HepG2 (cell line): ENCODE results near the gene CAPN15. TPM values are rescaled to one million over a fixed set of nuclear protein-coding genes. Genes with fewer than 3 reads are reported as not detected.

Source experiments
- CC2D1A ChIP-seq: sonication (generic); formaldehyde crosslinking; IDR thresholded peaks from 2 replicates; pipeline ENCODE4 v1.8.1; 2023; ENCODE audit warnings: mild to moderate bottlenecking, missing genetic modification reagents
- ERF ChIP-seq: IDR thresholded peaks from 2 replicates; pipeline ENCODE4 v1.6.1; 2018; ENCODE audit warnings: missing biosample characterization, missing genetic modification reagents
- GABPA ChIP-seq, 2 experiments: IDR thresholded peaks; 2 replicates each; pipeline ENCODE4 v1.6.1; 2011 to 2016; ENCODE audit warnings: low read depth in 2 of 2, low read length in 1 of 2, missing biosample characterization in 1 of 2, missing genetic modification characterization in 1 of 2
- HES4 ChIP-seq: sonication (generic); formaldehyde crosslinking; IDR thresholded peaks from 2 replicates; pipeline ENCODE4 v1.9.0; 2021; ENCODE audit warnings: mild to moderate bottlenecking, missing genetic modification reagents, borderline replicate concordance
- HOXA3 ChIP-seq: sonication (generic); formaldehyde crosslinking; IDR thresholded peaks from 2 replicates; pipeline ENCODE4 v1.5.0; 2020; ENCODE audit warnings: missing genetic modification reagents
- HOXD1 ChIP-seq: sonication (generic); formaldehyde crosslinking; IDR thresholded peaks from 2 replicates; pipeline ENCODE4 v1.5.0; 2020; ENCODE audit warnings: missing genetic modification reagents
- MBNL3 ChIP-seq: fragments of 250-450 bp; sonication (Bioruptor Pico); conservative IDR thresholded peaks from 2 replicates; pipeline ENCODE4 v1.8.0; 2022; ENCODE audit warnings: mild to moderate bottlenecking, inconsistent platforms
- MLLT10 ChIP-seq: sonication (generic); formaldehyde crosslinking; IDR thresholded peaks from 2 replicates; pipeline ENCODE4 v1.4.0; 2020; ENCODE audit warnings: missing genetic modification reagents
- MLX ChIP-seq: IDR thresholded peaks from 2 replicates; pipeline ENCODE4 v1.6.1; 2016
- MTERF4 ChIP-seq: sonication (generic); formaldehyde crosslinking; IDR thresholded peaks from 2 replicates; pipeline ENCODE4 v1.8.0; 2023; ENCODE audit warnings: mild to moderate bottlenecking, missing genetic modification reagents
- NFYC ChIP-seq: IDR thresholded peaks from 2 replicates; pipeline ENCODE4 v1.6.1; 2016; ENCODE audit warnings: missing genetic modification reagents, missing compliant biosample characterization
- SKI ChIP-seq: fragments of 450-650 bp; IDR thresholded peaks from one replicate; pipeline ENCODE4 v1.6.1; 2018; ENCODE audit warnings: mild to moderate bottlenecking; ENCODE audit not compliant: partially characterized antibody
- TMF1 ChIP-seq: sonication (generic); formaldehyde crosslinking; IDR thresholded peaks from 2 replicates; pipeline ENCODE4 v1.8.1; 2022; ENCODE audit warnings: low read depth, missing genetic modification reagents
- ZNF512B ChIP-seq: sonication (generic); formaldehyde crosslinking; IDR thresholded peaks from 2 replicates; pipeline ENCODE4 v1.5.1; 2020; ENCODE audit warnings: missing genetic modification reagents, mild to moderate bottlenecking, borderline replicate concordance
- ZNF605 ChIP-seq: sonication (generic); formaldehyde crosslinking; IDR thresholded peaks from 2 replicates; pipeline ENCODE4 v1.8.0; 2022; ENCODE audit warnings: mild to moderate bottlenecking, missing genetic modification reagents
- ZNF724P ChIP-seq: sonication (generic); formaldehyde crosslinking; IDR thresholded peaks from 2 replicates; pipeline ENCODE4 v1.8.0; 2022; ENCODE audit warnings: missing genetic modification reagents, borderline replicate concordance
- ZNF747 ChIP-seq: sonication (generic); formaldehyde crosslinking; IDR thresholded peaks from 2 replicates; pipeline ENCODE4 v1.8.1; 2023; ENCODE audit warnings: missing genetic modification reagents, mild to moderate bottlenecking, borderline replicate concordance
- ZSCAN21 ChIP-seq: sonication (generic); formaldehyde crosslinking; IDR thresholded peaks from 2 replicates; pipeline ENCODE4 v1.8.0; 2022; ENCODE audit warnings: mild to moderate bottlenecking, missing genetic modification reagents, moderate library complexity, borderline replicate concordance
- polyA plus RNA-seq, 8 experiments: library from polyadenylated mRNA; depleted of rRNA in 3 of 8; stranded (reverse) in 7 of 8; unstranded in 1 of 8; fragments of >200 nt; fragmentation: Illumina TruSeq in 4 of 8; extraction: Trizol in 4 of 8; gene quantifications; 2 replicates each; pipeline versions ENCODE4 v1.2.1 to v1.2.3, GENCODE V29; 2011 to 2016; ENCODE audit warnings: low read depth in 4 of 8, missing spikeins in 1 of 8, mixed read lengths in 1 of 8; ENCODE audit not compliant: insufficient read depth in 1 of 8
- total RNA-seq, 5 experiments: library from RNA; depleted of rRNA; stranded (reverse); fragments of >200 nt; fragmentation: Illumina TruSeq; extraction: Trizol; gene quantifications; 2 replicates each; pipeline ENCODE4 v1.2.3, GENCODE V29; 2016; ENCODE audit warnings: low read depth in 1 of 5
- TF ChIP-seq, protein P1 (sequence below): sonication (generic); formaldehyde crosslinking; IDR thresholded peaks from 2 replicates; pipeline ENCODE4 v1.4.0; 2020; ENCODE audit warnings: missing genetic modification reagents
- TF ChIP-seq, protein P2 (sequence below): sonication (generic); formaldehyde crosslinking; IDR thresholded peaks from 2 replicates; pipeline ENCODE4 v1.4.0; 2020; ENCODE audit warnings: mild to moderate bottlenecking, low read depth, missing genetic modification reagents

The CAPN15 gene
- total and polyA plus RNA-seq, 2 of the 13 experiments (the other 11 are each of a cell fraction or from before 2014, with no cell fraction given), result 14.9 to 24.5 TPM

- TF ChIP-seq ERF (CRISPR knock-in tag) (peak; percentile 9; the same call in 1 of the 2 replicates), ZNF724P (CRISPR knock-in tag) (0 out of 2 replicates have a peak, but pooled peaks have one; percentile 20), HES4 (CRISPR knock-in tag) (peak; percentile 83), ZSCAN21 (CRISPR knock-in tag) (no peak; the same call in 1 of the 2 replicates), MTERF4 (peak; percentile 89), MLX (no peak), SKI (peak; percentile 94), ZNF747 (CRISPR knock-in tag) (peak; percentile 84), HOXA3 (CRISPR knock-in tag) (peak; percentile 88), MLLT10 (CRISPR knock-in tag) (no peak), MBNL3 (CRISPR knock-in tag) (no peak), ZNF605 (CRISPR knock-in tag) (peak; percentile 30; the same call in 1 of the 2 replicates), CC2D1A (CRISPR knock-in tag) (no peak), NFYC (CRISPR knock-in tag) (no peak), GABPA (IDR thresholded peaks at IDR 0.05; ENCODE audit: low read depth, low read length) (peak; percentile 82), GABPA (CRISPR knock-in tag; IDR thresholded peaks at IDR 0.05; ENCODE audit: low read depth) (peak; percentile 76), HOXD1 (CRISPR knock-in tag) (peak; percentile 73; the same call in 1 of the 2 replicates), ZNF512B (CRISPR knock-in tag) (0 out of 2 replicates have a peak, but pooled peaks have one; percentile 56), TMF1 (CRISPR knock-in tag) (peak; percentile 82; the same call in 1 of the 2 replicates)
- TF ChIP-seq, protein P1, sequence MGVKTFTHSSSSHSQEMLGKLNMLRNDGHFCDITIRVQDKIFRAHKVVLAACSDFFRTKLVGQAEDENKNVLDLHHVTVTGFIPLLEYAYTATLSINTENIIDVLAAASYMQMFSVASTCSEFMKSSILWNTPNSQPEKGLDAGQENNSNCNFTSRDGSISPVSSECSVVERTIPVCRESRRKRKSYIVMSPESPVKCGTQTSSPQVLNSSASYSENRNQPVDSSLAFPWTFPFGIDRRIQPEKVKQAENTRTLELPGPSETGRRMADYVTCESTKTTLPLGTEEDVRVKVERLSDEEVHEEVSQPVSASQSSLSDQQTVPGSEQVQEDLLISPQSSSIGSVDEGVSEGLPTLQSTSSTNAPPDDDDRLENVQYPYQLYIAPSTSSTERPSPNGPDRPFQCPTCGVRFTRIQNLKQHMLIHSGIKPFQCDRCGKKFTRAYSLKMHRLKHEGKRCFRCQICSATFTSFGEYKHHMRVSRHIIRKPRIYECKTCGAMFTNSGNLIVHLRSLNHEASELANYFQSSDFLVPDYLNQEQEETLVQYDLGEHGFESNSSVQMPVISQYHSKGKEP, result no peak
- TF ChIP-seq, protein P2, sequence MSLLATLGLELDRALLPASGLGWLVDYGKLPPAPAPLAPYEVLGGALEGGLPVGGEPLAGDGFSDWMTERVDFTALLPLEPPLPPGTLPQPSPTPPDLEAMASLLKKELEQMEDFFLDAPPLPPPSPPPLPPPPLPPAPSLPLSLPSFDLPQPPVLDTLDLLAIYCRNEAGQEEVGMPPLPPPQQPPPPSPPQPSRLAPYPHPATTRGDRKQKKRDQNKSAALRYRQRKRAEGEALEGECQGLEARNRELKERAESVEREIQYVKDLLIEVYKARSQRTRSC (CRISPR knock-in tag), result 0 out of 2 replicates have a peak, but pooled peaks have one; percentile 35
These were observed at the start of gene CAPN15 (continued) for GRCh38 chr16:527015-527903.
